GM18907 (cell line): Measurements from ENCODE around the gene ACTA2.

ENCODE experiments used
- ATAC-seq: cut with Tn5 transposase; IDR thresholded peaks from one replicate; pipeline ENCODE4 v1.9.1; 2021; ENCODE audit warnings: mild to moderate bottlenecking, moderate library complexity; ENCODE audit not compliant: unreplicated experiment

Gene ACTA2

GRCh38 chr10:88923520-88923919 is 29.1 kb downstream of the ACTA2 start:
- ATAC-seq: no peak

- no peak for ATAC-seq
Measured at GRCh38 chr10:88922041-88922440, 30.5 kb downstream of the ACTA2 start.

- no peak for ATAC-seq
Measured at GRCh38 chr10:88920986-88921593, 31.5 kb downstream of the ACTA2 start.

GRCh38 chr10:88920198-88920597 is 32.4 kb downstream of the ACTA2 start:
- no peak for ATAC-seq

- no peak for ATAC-seq
Measured at GRCh38 chr10:88919041-88919440, 33.5 kb downstream of the ACTA2 start.

- ATAC-seq: no peak
Measured at GRCh38 chr10:88918191-88918905, 34.2 kb downstream of the ACTA2 start.

GRCh38 chr10:88916986-88917385 is 35.6 kb downstream of the ACTA2 start:
- ATAC-seq: no peak

GRCh38 chr10:88916231-88916630 is 36.3 kb downstream of the ACTA2 start:
- no peak for ATAC-seq

GRCh38 chr10:88915781-88916180 is 36.8 kb downstream of the ACTA2 start:
- no peak for ATAC-seq

GRCh38 chr10:88913788-88914187 is 38.8 kb downstream of the ACTA2 start:
- ATAC-seq: no peak

GRCh38 chr10:88913127-88913526 is 39.4 kb downstream of the ACTA2 start:
- ATAC-seq: no peak

GRCh38 chr10:88911851-88912250 is 40.7 kb downstream of the ACTA2 start:
- no peak for ATAC-seq

- no peak for ATAC-seq
Measured at GRCh38 chr10:88911116-88911515, 41.5 kb downstream of the ACTA2 start.

- ATAC-seq: no peak
Measured at GRCh38 chr10:88908194-88908593, 44.4 kb downstream of the ACTA2 start.

- no peak for ATAC-seq
Measured at GRCh38 chr10:88906921-88907320, 45.7 kb downstream of the ACTA2 start.

- no peak for ATAC-seq
Measured at GRCh38 chr10:88903715-88904114, 48.9 kb downstream of the ACTA2 start.

GRCh38 chr10:88901984-88902789 is 50.4 kb downstream of the ACTA2 start:
- ATAC-seq: peak; percentile 28

- peak; percentile 80 for ATAC-seq
Measured at GRCh38 chr10:88901206-88901983, 51.2 kb downstream of the ACTA2 start.

GRCh38 chr10:88899886-88900285 is 52.7 kb downstream of the ACTA2 start:
- ATAC-seq: no peak

GRCh38 chr10:88898727-88899126 is 53.8 kb downstream of the ACTA2 start:
- no peak for ATAC-seq
